Mesenteric fat pad (tissue), 1 donor: ENCODE results near the gene SNRPA. TPM values are rescaled to one million over a fixed set of nuclear protein-coding genes. Genes with fewer than 3 reads are reported as not detected.

Experiments used
- DNase-seq: peaks from one replicate; pipeline ENCODE4 v3.0.0-alpha.2; 2020; ENCODE audit warnings: low spot score
- long read RNA-seq: library from polyadenylated mRNA; unstranded; transcript quantifications from one replicate; pipeline ENCODE4 v2.0.0, GENCODE V29; 2020
- total RNA-seq: library from RNA; stranded (reverse); fragmentation: NEBNext Ultra II Directional; extraction: Animal tissue kit (Norgen Biotek cat#: 25700); gene quantifications from one replicate; pipeline ENCODE4 v1.2.1, GENCODE V29; 2021
- donor health status: DM: yes; HTN: yes; CAD: no.

Gene SNRPA
- total RNA-seq = 41.3 TPM
- long read RNA-seq, transcript SNRPA-201 (6 exons, 1,621 nt) = major isoform, 20 of 25 reads
- long read RNA-seq, partial matches to known transcripts = 4 of 25 reads
- long read RNA-seq, other reads (novel, unspliced or antisense) = 1 of 25 reads

- peak; percentile 97 for DNase-seq
Observed at GRCh38 chr19:40750874-40751537, at the start of gene SNRPA. Gene SNRPA, plus strand, starts transcription at chr19:40751203. Its CDS starts 206 bp downstream, at chr19:40751409.

- no peak for DNase-seq
Observed at GRCh38 chr19:40701758-40702157, 49.2 kb upstream of the SNRPA start.

GRCh38 chr19:40702337-40703012 is 48.5 kb upstream of the SNRPA start:
- DNase-seq = no peak

- DNase-seq = no peak
Observed at GRCh38 chr19:40703029-40703755, 47.8 kb upstream of the SNRPA start.

- no peak for DNase-seq
Observed at GRCh38 chr19:40704491-40705361, 46.3 kb upstream of the SNRPA start.

- no peak for DNase-seq
Observed at GRCh38 chr19:40705362-40705651, 45.7 kb upstream of the SNRPA start.

GRCh38 chr19:40705950-40706619 is 44.9 kb upstream of the SNRPA start:
- no peak for DNase-seq

- no peak for DNase-seq
Observed at GRCh38 chr19:40707615-40708014, 43.4 kb upstream of the SNRPA start.

GRCh38 chr19:40709817-40710216 is 41.2 kb upstream of the SNRPA start:
- DNase-seq = no peak

GRCh38 chr19:40713939-40714338 is 37.1 kb upstream of the SNRPA start:
- DNase-seq = no peak

- peak; percentile 95 for DNase-seq
Observed at GRCh38 chr19:40714441-40715299, 36.3 kb upstream of the SNRPA start.

GRCh38 chr19:40716031-40716481 is 34.9 kb upstream of the SNRPA start:
- DNase-seq = no peak

- DNase-seq = peak; percentile 100
Observed at GRCh38 chr19:40716482-40717324, 34.3 kb upstream of the SNRPA start, which contains the start of the genes COQ8B and ITPKC. Gene COQ8B, minus strand, starts transcription at chr19:40716886. Its CDS starts 2,254 bp downstream, at chr19:40714632. Gene ITPKC, plus strand, starts transcription at chr19:40717112. Its CDS starts 24 bp downstream, at chr19:40717136.

GRCh38 chr19:40717325-40717879 is 33.6 kb upstream of the SNRPA start:
- no peak for DNase-seq

GRCh38 chr19:40717880-40718773 is 32.9 kb upstream of the SNRPA start:
- no peak for DNase-seq

GRCh38 chr19:40718774-40719391 is 32.1 kb upstream of the SNRPA start:
- DNase-seq = no peak
